ENCODE data around the gene CNTNAP2. TPM values are rescaled to one million over a fixed set of nuclear protein-coding genes. Genes with fewer than 3 reads are reported as not detected.

The CNTNAP2 gene
- total and polyA plus RNA-seq, 8 donors: 0.94 to 42.5 (median 38.6) TPM

GRCh38 chr7:146700015-146700560 is 583.5 kb downstream of the CNTNAP2 start:
- no peak for TF ChIP-seq CTCF (IDR thresholded peaks at IDR 0.05)
- Histone ChIP-seq H3K27me3 (no peaks in the 10 kb centered on the region), H3K27ac (no peak overlapping the region), H3K4me3 (no peak overlapping the region), H3K4me1 (no peaks in the 10 kb centered on the region), H3K36me3 (no peaks in the 10 kb centered on the region), H3K9me3 (no peaks in the 10 kb centered on the region)
- intact Hi-C loops (cut with DNase I): no loop called here
- DNase-seq (no peak), ATAC-seq (no peak)

DNA sequence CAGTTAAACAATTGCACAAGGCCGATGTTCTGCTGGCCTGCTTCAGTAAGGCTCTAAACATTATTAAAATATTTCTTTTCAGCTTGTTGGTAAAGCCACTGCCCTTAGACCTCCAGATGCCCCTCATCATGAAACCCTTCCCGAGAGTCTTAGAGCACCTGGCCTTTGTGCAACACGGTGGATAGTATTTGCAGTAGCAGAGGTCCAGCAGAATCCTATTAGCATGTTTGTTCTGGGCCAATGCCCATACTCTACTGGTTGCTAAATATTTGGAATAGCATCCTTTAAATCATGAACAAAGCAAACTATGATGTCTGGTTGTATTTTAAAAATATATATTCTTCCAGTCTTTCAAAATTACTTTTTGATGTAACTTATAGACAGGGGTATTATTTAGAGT is 584.6 kb downstream of the CNTNAP2 start:
- Histone ChIP-seq H3K36me3 (no peaks in the 10 kb centered on the region), H3K4me1 (no peaks in the 10 kb centered on the region), H3K27ac (no peak overlapping the region), H3K4me3 (no peak overlapping the region), H3K27me3 (no peaks in the 10 kb centered on the region), H3K9me3 (no peaks in the 10 kb centered on the region)
- ATAC-seq: no peak
- DNase-seq: peak in 2 of 4 donors; percentile 5 to 10
- intact Hi-C loops (cut with DNase I): no loop called here
- no peak for TF ChIP-seq CTCF (IDR thresholded peaks at IDR 0.05)

- intact Hi-C loops (cut with DNase I): no loop called here
- DNase-seq (no peak), ATAC-seq (no peak)
- Histone ChIP-seq H3K27ac (no peak overlapping the region), H3K9me3 (no peaks in the 10 kb centered on the region), H3K27me3 (no peaks in the 10 kb centered on the region), H3K4me1 (no peaks in the 10 kb centered on the region), H3K36me3 (no peaks in the 10 kb centered on the region), H3K4me3 (no peak overlapping the region)
- TF ChIP-seq CTCF (IDR thresholded peaks at IDR 0.05): no peak
Observed at GRCh38 chr7:146702898-146703297, 586.3 kb downstream of the CNTNAP2 start.

GRCh38 chr7:146709451-146710027 is 592.9 kb downstream of the CNTNAP2 start:
- ATAC-seq: no peak
- intact Hi-C loops (cut with DNase I): no loop called here

GRCh38 chr7:146713205-146713604 is 596.6 kb downstream of the CNTNAP2 start:
- Histone ChIP-seq H3K9me3 (no peaks in the 10 kb centered on the region), H3K27me3 (no peaks in the 10 kb centered on the region), H3K36me3 (no peaks in the 10 kb centered on the region), H3K4me1 (no peaks in the 10 kb centered on the region), H3K4me3 (no peak overlapping the region), H3K27ac (no peak overlapping the region)
- ATAC-seq (no peak), DNase-seq (no peak)
- intact Hi-C loops (cut with DNase I): no loop called here
- TF ChIP-seq CTCF (IDR thresholded peaks at IDR 0.05): no peak

More at GRCh38 chr7:146709451-146710027, 592.9 kb downstream of the CNTNAP2 start:
- Histone ChIP-seq H3K27me3 (no peaks in the 10 kb centered on the region), H3K4me3 (no peak overlapping the region), H3K27ac (no peak overlapping the region), H3K36me3 (no peaks in the 10 kb centered on the region), H3K4me1 (no peaks in the 10 kb centered on the region), H3K9me3 (no peaks in the 10 kb centered on the region)
- no peak for TF ChIP-seq CTCF (IDR thresholded peaks at IDR 0.05)
- peak in 2 of 4 donors; percentile 3 to 7 for DNase-seq

Measured in left lung (tissue), 10 donors.